Measurements from ENCODE around the gene PON2.

Gene PON2

GRCh38 chr7:95444796-95445195 lies 10.0 kb upstream of the PON2 start:
- DNase-seq (ENCODE audit: low read depth, low spot score), result no peak

DNA sequence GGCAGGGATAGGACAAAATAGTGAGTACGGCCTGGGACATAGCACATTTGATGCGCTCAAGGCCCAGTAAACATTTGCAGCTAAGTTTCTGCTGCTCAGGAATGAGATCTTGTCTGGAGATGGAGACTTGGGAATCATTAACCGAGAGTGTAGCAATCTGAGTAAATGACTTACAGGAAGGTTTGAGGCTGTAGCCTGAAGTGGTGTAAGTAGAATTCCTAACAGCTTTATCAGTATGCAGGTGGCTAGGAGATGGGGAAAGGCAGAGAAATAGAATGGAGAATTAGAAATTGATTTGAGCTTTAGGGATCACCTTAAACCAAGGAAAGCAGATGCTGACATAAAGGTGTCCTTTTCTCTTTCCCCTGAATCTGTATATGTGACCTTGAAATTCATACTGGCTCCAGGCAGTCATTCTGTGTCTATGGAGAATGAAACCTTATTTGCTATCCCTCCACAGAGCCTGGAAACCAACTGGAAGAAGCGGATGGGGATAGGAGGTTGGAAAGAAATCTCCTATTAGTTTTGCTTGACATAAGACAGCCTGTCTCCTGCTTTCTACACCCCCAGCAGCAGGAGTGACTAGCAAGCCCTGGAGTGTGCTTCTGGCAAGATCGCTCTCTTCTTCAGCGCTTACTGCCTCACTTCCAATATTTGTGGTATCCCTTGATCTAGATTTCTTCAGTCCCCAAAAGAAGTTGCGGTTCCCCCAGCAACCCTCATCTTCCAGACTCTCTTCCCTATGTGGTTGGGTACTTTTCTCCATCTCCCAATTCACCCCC lies 6.4 kb upstream of the PON2 start:
- DNase-seq (ENCODE audit: low read depth, low spot score), result no peak

- DNase-seq (ENCODE audit: low read depth, low spot score), result no peak
Observed at GRCh38 chr7:95440394-95441038, 5.7 kb upstream of the PON2 start.

DNA sequence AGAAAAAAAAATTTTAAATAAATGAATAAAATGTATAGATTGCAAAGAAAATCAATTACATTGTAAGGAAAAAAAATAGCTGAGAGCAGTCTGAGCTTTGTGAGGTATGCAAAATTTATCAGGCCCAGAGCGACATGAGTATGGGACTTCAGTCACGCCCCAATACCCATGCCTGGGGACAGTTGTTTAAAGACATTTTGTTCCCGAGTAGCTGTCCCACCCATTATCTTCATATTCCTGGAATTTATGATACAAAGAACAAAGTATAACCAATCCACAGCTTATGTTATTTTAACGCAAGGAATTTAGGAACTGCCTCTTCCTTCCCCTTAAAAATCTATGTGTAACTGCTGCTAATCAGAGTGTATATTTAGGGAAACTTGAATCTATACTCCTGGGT lies 1.6 kb upstream of the PON2 start:
- no peak for DNase-seq (ENCODE audit: low read depth, low spot score)

GRCh38 chr7:95435422-95435780 lies 573 bp upstream of the PON2 start:
- no peak for DNase-seq (ENCODE audit: low read depth, low spot score)

DNA sequence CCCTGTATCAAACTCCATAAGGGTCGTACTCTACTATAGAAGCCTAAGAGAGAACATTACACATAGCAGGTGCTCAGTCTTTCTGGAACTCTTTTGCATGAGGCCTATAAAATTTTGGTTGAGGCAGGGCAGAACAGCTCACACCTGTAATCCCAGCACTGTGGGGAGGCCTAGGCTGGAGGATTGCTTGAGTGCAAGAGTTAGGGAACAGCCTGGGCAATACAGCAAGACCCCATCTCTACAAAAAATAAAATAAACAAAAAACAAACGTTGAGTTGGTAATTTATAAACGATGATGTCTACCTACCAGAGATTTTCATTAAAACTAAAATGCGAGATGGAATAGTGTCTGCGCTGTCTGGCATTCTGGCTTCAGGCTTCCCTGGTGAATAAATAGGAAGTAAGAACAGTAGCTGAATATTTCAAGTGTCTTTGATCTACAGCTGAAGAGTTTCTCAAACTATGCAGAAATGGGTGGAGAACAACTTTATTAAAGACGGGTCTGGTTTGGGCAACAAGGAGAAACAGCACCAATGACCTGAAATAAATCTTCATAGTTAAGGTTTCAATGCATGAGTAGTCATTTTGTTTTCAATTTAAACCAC lies 774 bp downstream of the PON2 start:
- DNase-seq (ENCODE audit: low read depth, low spot score), result no peak

DNA sequence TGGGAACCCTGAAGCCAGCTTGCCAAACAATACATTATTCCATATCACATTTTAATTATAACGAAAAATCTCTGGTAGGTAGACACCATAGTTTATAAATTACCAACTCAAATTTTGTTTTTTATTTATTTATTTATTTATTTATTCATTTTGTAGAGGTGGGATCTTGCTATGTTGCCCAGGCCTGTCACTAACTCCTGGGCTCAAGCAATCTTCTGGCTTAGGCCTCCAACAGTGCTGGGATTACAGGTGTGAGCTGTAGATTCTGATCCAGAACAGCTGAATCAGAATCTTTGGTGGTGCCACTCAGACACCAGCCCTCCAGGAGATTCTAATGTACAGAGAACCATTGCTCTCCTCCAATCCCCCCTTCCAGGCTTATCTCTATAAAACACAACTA lies 1.7 kb downstream of the PON2 start:
- DNase-seq (ENCODE audit: low read depth, low spot score), result no peak

DNA sequence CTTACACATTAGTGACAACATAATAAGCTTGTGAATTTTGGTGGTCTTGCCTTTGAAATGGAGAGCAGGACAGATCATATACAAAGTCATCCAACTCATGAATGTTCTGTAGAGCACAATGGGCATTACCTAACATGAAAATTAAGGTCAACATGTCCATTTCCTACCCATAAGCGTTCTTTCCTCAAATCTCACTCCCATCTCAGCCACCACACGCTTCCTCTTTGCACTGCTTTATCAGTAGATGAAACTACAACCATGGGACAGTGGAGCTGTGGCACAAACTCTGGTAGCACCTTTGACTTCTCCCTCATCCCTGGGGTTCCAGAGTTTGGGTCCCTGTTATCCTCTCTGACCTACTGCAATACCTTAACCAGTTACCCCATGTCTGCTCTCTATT lies 2.2 kb downstream of the PON2 start:
- no peak for DNase-seq (ENCODE audit: low read depth, low spot score)

DNA sequence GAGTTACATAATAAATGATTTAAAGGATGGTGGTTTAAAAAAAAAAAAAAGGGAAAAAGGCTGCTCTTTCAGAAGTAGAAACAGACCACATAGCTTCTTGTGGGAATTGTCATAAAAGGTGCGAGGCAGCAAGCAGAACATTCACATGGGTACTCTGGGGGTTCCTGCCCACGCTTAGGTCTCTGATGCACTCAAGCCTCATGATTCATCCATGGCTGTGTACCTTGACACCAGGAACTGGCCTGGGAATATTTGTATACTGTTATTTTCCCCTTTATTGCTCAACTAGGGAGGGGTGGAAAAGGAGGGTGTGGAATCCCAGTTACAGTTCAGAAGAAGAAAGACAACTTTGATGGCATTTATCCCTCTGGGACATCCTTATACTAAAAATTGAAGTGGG lies 4.0 kb downstream of the PON2 start:
- no peak for DNase-seq (ENCODE audit: low read depth, low spot score)

GRCh38 chr7:95429241-95429990 lies 5.4 kb downstream of the PON2 start:
- DNase-seq (ENCODE audit: low read depth, low spot score), result no peak

DNA sequence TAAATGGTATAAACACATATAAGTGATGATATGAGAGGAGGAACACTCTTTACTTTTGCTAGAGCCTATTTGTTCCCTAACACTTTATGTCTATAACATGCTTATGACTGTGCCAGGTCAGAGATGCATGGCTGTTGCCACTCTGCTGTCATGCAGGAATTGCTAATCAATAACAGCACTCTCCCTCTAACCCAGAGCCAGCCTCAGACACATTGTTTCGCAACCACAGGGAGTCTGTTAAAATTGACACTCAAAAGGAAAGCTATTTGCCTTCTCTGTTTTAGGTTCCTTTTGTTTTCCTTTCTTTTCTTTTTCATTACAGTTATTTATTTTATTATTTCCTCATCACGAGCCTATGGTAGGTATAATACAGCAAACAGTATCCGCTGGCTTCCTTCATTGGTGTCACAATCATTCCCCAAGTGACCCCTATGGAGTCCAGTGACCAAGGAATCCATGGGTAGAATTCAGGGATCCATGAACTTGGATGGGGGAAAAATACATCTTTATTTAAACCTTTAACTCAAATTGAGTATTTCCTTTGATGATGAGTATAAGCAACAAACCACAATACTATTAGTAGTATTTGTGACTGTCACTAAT lies 6.8 kb downstream of the PON2 start:
- DNase-seq (ENCODE audit: low read depth, low spot score), result no peak

- DNase-seq (ENCODE audit: low read depth, low spot score), result no peak
Observed at GRCh38 chr7:95427166-95427565, 7.7 kb downstream of the PON2 start.

DNA sequence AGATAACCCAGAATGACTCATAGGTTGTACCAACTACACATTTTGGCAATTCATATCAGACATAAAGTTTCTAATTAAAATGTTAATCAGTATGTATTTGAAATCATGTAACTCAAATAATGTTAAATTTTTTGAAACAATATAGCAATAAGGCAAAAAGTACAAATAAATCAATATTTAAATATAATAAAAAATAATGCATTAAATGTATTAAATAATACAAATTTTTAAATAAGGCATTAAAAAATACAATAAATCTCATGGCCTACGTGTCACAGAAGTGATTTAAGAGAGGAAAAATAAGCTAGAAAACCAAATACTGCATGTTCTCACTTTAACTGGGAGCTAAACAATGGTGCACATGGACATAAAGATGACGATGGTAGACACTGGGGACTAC lies 9.1 kb downstream of the PON2 start:
- DNase-seq (ENCODE audit: low read depth, low spot score), result no peak

- no peak for DNase-seq (ENCODE audit: low read depth, low spot score)
Observed at GRCh38 chr7:95424716-95425115, 10.1 kb downstream of the PON2 start.

DNA sequence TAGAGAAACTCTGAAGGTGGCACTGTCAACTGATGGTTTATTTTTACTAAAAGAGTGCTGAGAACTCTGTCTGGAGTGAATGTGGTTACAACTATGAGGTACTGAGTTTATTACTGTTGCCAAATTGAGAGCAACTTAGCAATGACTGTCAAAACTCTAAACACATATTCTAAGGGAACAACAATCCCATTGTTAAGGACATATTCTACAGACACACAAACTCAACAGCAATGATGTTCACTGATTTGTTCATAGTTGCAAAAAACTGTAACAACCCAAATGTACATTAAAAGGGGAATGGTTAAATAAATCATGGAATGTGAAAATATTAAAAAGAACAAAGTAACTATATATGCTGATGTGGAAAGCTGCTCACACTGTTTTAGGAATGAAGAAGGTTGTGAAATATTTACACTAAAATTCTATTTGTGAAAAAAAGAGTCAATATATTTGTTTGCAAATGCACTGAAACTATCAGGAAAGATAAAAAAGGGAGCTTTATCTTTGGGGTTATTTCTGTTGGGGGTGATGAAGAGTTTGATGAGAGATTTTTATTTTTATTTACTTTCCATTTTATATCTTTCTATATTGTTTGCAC lies 12.9 kb downstream of the PON2 start:
- DNase-seq (ENCODE audit: low read depth, low spot score), result no peak

- no peak for DNase-seq (ENCODE audit: low read depth, low spot score)
Observed at GRCh38 chr7:95421000-95421846, 13.6 kb downstream of the PON2 start.

DNA sequence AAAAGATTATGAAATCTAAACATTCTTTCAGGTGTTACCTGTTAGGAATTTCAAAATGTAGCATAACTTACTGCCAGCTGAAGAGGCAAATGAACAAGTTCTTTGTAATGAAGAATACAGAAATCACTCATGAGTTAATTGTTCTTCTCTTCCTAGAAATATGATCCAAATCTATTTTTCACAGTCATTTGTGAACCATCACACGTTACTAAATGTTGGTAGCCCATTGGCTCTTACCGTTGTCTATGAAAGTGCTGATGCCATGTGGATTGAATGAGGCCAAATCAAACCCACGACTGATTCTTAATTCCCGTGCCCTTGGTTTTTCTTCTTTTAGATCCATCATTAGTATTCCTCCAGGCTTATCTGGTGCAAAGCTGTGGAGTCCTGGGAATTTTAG lies 22.8 kb downstream of the PON2 start:
- DNase-seq (ENCODE audit: low read depth, low spot score), result no peak

DNA sequence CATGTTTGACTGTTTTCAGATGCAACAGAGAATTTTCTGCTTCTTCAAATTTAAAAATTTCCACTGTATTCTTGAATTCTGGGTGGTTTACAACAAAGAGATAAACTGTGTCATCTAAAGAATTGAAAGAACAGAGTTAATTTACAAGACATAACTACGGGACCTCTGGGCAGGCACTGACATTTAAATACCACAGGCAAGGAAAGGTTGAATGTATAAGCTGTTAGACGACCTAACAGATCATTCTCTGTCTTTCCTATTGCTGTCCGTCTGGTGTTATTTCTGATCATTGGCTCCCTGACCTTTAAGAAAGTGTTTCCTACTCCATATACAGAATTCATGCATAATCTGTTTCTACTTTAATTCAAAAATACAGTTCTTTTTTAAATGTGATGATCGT lies 23.2 kb downstream of the PON2 start:
- DNase-seq (ENCODE audit: low read depth, low spot score), result no peak

- no peak for DNase-seq (ENCODE audit: low read depth, low spot score)
Observed at GRCh38 chr7:95411036-95411435, 23.8 kb downstream of the PON2 start.

- DNase-seq (ENCODE audit: low read depth, low spot score), result no peak
Observed at GRCh38 chr7:95407751-95408150, 27.1 kb downstream of the PON2 start.

- no peak for DNase-seq (ENCODE audit: low read depth, low spot score)
Observed at GRCh38 chr7:95405800-95406199, 29.0 kb downstream of the PON2 start.

Data from smooth muscle cell of the brain vasculature (primary cell).